Measurements from ENCODE around the gene DBT.

Gene DBT

DNA sequence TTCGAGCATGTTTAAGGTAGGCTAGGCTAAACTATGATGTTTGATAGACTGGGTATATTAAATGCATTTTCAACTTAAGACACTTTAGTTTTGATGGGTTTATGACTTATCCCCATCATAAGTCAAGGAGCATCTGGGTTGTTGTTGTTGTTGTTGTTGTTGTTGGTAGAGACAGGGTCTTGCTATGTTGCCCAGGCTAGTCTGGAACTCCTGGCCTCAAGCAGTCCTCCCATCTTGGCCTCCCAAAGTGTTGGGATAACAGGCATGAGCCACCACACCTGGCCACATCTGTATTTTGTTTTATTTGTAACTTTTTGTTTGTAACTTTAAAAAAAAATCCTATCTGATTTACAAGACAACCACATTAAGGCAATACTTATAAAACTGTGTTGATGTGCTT, 17.5 kb downstream of the DBT start:
- no peak overlapping the region for H3K4me3 ChIP-seq (replicated peaks; ENCODE audit: low read depth, low read length)
- no peaks in the 10 kb centered on the region; the same call in 1 of the 2 replicates for H3K36me3 ChIP-seq (ENCODE audit: control insufficient read depth, insufficient read depth, low read length)
- no peaks in the 10 kb centered on the region for H3K27me3 ChIP-seq (replicated peaks; ENCODE audit: control insufficient read depth, insufficient read depth, low read length)
- no peak for DNase-seq (ENCODE audit: extremely low read depth, insufficient read length)
- TF ChIP-seq CTCF (IDR thresholded peaks at IDR 0.05; ENCODE audit: insufficient read depth, low read length, poor library complexity, severe bottlenecking), result no peak

DNA sequence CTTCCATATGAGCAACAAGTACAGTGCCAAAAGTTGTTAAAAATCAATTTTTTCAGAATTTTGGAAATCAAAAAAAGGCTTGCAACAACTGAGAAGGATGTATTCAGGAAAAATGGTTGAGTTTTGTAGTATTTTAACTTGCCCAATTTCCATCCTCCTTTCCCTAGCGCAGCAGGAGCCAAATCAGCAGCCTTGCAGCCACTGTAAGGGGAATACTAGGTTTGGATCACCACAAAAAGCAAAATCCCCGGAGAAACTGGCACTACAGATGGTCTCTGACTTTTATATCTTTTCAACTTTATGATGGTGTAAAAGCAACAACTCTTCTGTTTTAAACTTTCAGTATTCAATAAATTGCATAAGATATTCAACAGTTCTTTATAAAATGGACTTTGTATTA, 17.9 kb downstream of the DBT start:
- Histone ChIP-seq H3K27me3 (replicated peaks; ENCODE audit: control insufficient read depth, insufficient read depth, low read length) (no peaks in the 10 kb centered on the region), H3K4me3 (replicated peaks; ENCODE audit: low read depth, low read length) (no peak overlapping the region), H3K36me3 (ENCODE audit: control insufficient read depth, insufficient read depth, low read length) (no peaks in the 10 kb centered on the region; the same call in 1 of the 2 replicates)
- no peak for DNase-seq (ENCODE audit: extremely low read depth, insufficient read length)
- TF ChIP-seq CTCF (IDR thresholded peaks at IDR 0.05; ENCODE audit: insufficient read depth, low read length, poor library complexity, severe bottlenecking), result no peak

GRCh38 chr1:100230765-100231164, 18.9 kb downstream of the DBT start:
- Histone ChIP-seq H3K36me3 (ENCODE audit: control insufficient read depth, insufficient read depth, low read length) (no peaks in the 10 kb centered on the region; the same call in 1 of the 2 replicates), H3K4me3 (replicated peaks; ENCODE audit: low read depth, low read length) (no peak overlapping the region), H3K27me3 (replicated peaks; ENCODE audit: control insufficient read depth, insufficient read depth, low read length) (no peaks in the 10 kb centered on the region)
- no peak for TF ChIP-seq CTCF (IDR thresholded peaks at IDR 0.05; ENCODE audit: insufficient read depth, low read length, poor library complexity, severe bottlenecking)
- DNase-seq (ENCODE audit: extremely low read depth, insufficient read length), result no peak

GRCh38 chr1:100229681-100230443, 19.8 kb downstream of the DBT start:
- Histone ChIP-seq H3K36me3 (ENCODE audit: control insufficient read depth, insufficient read depth, low read length) (no peaks in the 10 kb centered on the region; the same call in 1 of the 2 replicates), H3K27me3 (replicated peaks; ENCODE audit: control insufficient read depth, insufficient read depth, low read length) (no peaks in the 10 kb centered on the region), H3K4me3 (replicated peaks; ENCODE audit: low read depth, low read length) (no peak overlapping the region)
- DNase-seq (ENCODE audit: extremely low read depth, insufficient read length), result no peak
- no peak for TF ChIP-seq CTCF (IDR thresholded peaks at IDR 0.05; ENCODE audit: insufficient read depth, low read length, poor library complexity, severe bottlenecking)

- TF ChIP-seq CTCF (IDR thresholded peaks at IDR 0.05; ENCODE audit: insufficient read depth, low read length, poor library complexity, severe bottlenecking), result no peak
- H3K36me3 ChIP-seq (ENCODE audit: control insufficient read depth, insufficient read depth, low read length), result peaks cover 4% of the 10 kb centered on the region
- DNase-seq (ENCODE audit: extremely low read depth, insufficient read length), result no peak
- H3K4me3 ChIP-seq (replicated peaks; ENCODE audit: low read depth, low read length), result no peak overlapping the region
- H3K27me3 ChIP-seq (replicated peaks; ENCODE audit: control insufficient read depth, insufficient read depth, low read length), result no peaks in the 10 kb centered on the region
Measured at GRCh38 chr1:100222428-100222827, 27.2 kb downstream of the DBT start.
